HG03575 (cell line): ENCODE measurements around the gene PHLDB3.

ENCODE experiments used
- ATAC-seq: cut with Tn5 transposase; IDR thresholded peaks from one replicate; pipeline ENCODE4 v1.9.1; 2021; ENCODE audit not compliant: unreplicated experiment, insufficient number of reproducible peaks, low FRiP score; ENCODE audit errors: extremely low read depth

The PHLDB3 gene

GRCh38 chr19:43474986-43475705, 29.4 kb downstream of the PHLDB3 start:
- ATAC-seq = no peak

- no peak for ATAC-seq
These were observed 30.1 kb downstream of the PHLDB3 start for GRCh38 chr19:43474487-43474886.

DNA sequence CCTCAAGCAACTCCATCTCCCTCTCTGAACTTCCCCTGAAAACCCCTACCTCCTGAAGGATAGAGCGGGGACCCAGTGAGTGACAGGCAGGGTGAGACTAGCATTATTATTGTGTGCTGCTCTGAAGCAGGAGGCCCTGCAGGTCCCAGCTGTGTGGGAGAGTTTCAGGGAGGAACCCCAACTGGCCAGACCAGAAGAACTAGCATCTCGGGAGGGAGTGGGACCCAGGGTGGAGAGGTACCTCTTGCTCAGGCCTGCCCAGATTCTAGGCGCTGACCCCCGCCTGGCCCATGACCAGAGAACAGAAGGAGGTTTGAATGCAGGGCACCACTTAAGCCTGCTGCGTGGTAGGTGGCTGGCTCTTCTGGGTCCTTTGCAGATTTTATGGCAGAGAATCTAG, 33.5 kb downstream of the PHLDB3 start:
- no peak for ATAC-seq

- ATAC-seq = no peak
These were observed 34.3 kb downstream of the PHLDB3 start for GRCh38 chr19:43470288-43470687.

DNA sequence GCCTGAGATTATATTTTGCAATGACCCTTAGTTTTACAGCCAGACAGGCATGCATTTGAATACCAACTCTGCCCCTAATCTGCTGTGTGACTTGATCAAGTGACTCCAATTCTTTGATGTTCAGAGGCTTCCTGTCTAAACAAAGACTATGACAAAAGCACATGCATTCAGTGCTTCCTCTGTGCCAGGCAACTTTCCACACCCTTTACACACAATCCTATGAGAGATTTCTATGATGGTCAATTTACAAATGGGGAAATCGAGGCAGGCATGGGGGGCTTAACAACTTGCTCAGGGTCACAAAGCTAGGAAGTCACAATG, 35.4 kb downstream of the PHLDB3 start:
- no peak for ATAC-seq

- ATAC-seq = no peak
These were observed 36.0 kb downstream of the PHLDB3 start for GRCh38 chr19:43468354-43469159.

DNA sequence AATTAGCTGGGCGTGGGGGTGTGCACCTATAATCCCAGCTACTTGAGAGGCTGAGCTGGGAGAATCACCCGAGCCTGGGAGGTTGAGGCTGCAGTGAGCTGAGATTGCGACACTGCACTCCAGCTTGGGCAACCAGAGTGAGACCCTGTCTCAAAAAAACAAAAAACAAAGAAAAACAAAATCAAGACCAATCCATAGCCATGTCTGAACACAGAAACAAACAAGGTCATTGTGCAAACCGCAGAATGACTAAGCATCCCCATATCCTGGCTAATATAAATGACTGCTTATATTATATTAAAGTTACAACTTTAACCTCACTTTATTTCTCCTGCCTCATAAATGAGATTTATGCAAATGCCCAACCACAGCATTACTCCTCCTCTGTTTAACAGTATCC, 36.8 kb downstream of the PHLDB3 start:
- no peak for ATAC-seq

DNA sequence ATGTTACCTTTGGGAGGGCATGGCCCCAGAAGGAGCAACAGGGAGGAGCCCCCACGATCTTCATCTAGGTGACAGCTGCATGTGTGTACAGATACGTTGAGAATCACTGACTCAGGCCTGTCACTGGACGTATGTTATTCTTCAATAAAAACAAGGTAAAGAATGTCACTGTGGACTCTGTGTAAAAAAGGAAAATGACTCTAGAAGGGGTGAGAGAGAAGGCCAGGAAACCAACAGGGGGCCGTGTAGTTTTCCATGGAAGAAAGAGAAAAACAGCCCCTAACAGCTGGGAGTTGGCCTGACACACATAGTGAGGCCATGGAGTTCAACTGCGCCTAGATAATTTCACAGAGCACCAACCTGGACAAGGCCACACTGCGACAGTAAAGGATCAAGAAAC, 37.3 kb downstream of the PHLDB3 start:
- ATAC-seq = no peak

DNA sequence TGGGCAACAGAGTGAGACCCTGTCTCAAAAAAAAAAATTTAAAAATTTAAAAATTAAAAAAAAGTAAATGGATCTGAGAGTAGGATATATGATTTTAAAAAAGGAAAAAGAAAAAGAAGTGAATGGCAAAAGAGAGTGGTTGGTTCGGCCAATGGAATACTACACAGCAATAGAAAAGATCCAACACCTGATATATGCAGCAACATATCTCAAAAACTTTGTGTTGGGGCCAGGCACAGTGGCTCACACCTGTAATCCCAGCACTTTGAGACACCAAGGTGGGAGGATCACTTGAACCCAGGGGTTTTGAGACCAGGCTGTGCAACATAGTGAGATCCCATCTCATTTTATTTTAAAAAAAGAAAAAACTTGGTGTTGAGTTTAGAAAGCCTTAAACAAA, 37.8 kb downstream of the PHLDB3 start:
- no peak for ATAC-seq

GRCh38 chr19:43465468-43466120, 39.0 kb downstream of the PHLDB3 start, which contains the start of gene LYPD3:
TSS of gene LYPD3 (minus strand) at chr19:43465608. CDS start at chr19:43465571, 37 bp downstream.
- no peak for ATAC-seq

DNA sequence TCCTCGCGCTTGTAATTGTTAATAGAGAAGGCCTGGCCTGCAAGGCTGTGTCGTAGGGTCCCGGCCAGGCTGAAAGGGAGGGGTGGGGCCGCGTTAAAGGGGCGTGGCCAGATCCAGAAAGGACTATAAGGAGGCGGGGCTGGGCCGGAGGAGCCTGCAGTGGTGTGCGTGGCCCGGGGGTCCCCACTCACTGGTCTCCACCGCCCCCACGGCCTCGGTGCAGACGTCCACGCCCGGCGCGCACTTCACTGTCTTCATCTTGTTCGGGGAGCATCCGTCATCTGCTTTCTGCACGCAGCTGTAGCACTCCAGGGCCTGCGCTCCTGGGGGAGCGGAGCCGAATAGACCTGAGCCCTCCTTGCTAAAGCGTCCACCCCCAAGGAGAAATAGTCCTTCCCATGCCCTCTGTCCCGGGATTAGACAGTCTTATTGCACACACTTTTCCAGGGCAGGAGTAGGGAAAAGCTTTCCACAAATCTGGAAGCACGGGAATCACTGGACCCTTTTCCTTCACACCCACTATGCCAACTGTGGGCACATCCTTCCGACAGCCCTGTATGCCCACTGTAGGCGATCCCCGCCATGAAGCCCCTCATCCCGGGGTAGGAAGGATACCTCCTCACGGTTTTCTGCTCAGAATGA, 40.3 kb downstream of the PHLDB3 start:
- ATAC-seq = no peak

- no peak for ATAC-seq
These were observed 41.0 kb downstream of the PHLDB3 start for GRCh38 chr19:43463381-43464133.

DNA sequence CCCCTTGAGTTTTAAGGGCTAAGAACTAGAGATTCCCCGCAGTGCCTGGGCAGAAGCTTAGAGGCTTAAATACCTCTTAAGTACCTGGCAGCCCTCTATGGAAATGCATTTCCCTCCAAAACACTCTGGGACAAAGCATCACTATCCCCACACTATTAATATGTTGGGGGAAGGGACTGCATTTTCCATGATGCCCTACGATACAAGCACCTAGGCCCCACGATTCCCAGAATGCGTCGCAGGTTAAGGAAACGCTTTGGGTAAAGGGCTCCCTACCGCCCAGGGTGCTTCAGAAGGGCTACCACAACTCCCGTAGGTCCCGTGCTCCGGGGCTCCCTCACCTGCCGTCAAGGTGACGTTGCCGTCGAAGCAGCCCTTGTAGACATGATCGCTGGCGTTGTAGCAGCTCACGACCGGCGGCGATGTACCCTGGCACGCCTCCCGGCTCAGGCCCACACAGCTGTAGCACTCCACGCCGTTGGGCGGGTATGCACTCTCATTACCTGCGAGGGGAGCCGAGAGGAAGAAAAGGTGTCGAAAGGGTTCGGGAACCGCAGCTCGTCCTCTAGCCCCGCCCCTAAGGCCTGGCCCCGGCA, 41.7 kb downstream of the PHLDB3 start:
- no peak for ATAC-seq

DNA sequence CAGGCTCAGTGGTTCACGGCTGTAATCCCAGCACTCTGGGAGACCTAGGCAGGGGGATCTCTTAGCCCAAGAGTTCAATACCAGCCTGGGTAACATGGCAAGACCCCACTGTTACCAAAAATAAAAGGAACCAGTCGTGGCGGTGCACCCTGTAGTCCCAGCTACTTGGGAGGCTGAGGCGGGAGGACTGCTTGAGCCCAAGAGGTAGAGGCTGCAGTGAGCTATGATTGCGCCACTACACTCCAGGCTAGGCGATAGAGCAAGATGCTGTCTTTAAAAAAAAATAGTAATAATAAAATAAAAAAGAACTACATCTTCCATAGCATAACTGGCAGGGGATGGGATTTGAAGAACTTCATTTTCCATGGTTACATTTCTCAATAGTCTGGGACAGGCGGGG, 42.2 kb downstream of the PHLDB3 start:
- ATAC-seq = no peak

DNA sequence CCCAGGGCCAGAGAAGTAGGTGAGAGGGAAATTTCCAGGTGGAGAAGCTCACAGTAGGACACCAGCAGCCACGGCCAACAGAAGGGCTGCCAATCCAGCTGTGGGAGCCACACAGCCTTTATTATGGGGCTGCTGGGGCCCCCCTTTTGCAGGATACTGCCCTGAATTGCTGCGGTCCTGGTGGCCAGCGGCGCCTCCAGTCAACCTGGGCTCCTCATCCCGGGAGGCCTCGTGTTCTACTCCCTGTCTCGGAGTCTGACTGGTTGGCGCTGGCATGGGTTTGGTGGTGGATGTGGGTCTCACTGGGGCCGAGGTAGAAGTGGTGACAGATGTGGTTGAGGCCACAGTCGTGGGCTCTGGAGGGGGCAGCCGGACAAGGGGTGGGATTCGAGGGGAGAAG, 43.2 kb downstream of the PHLDB3 start:
- no peak for ATAC-seq

DNA sequence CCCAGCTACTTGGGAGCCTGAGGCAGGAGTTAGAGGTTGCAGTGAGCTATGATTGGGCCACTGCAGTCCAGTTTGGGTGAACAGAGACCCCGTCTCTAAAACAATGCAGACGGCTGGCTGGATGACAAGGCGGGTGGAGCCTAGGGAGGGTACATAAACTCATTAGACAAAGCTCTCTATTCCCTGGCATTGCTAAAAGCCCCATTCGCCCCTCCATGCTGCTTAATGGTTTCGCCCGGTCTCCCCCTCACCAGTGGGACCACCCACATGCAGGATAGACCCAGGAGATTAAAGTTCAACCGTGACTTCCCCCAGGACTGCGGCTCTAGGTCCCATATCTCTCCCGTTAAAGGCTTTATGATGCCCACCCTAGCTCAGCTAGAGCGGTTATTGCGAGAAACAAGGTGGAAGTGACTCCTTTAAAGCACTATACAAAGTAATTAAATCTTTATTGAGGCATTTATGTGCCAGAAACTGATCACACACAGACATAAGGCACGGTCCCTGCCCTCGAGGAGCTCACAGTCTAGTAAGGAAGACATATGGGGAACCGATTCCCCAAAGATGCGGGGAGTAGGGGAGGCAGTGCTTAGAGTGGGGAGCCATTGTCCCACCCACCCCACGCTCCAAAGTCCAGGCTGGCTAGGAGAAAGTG, 44.1 kb downstream of the PHLDB3 start:
- ATAC-seq = no peak

DNA sequence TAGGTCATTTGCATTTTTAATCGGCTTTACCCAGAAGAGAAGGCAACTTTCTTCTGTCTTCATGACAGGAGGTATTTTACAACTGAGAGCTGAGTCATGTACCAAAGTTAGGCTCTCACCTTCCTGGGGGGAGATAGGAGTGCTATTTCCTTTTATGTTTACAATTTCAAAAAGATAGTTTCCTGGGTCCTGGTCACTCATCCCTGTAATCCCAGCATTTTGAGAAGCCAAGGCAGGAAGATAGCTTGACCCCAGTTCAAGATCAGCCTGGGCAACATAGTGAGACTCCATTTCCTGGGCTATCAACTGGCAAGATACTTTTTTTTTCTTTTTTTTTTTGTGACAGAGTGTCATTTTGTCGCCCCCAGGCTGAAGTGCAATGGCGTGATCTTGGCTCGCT, 46.7 kb downstream of the PHLDB3 start:
- ATAC-seq = no peak
